Neural crest cell (in vitro differentiated cells): ENCODE data around the gene HS3ST4. TPM values are rescaled to one million over a fixed set of nuclear protein-coding genes. Genes with fewer than 3 reads are reported as not detected.

ENCODE experiments used
- DNase-seq: peaks from one replicate; pipeline ENCODE4 v3.0.0; 2021; ENCODE audit warnings: low read depth, mixed read lengths, low spot score
- H3K27ac Mint-ChIP-seq: one replicate; pipeline ENCODE4 v1.8.0; 2021; ENCODE audit warnings: mild to moderate bottlenecking, mixed read lengths; ENCODE audit not compliant: unreplicated experiment
- H3K27me3 Mint-ChIP-seq: 2 replicates; pipeline ENCODE4 v1.8.0; 2021; ENCODE audit warnings: low read depth, mild to moderate bottlenecking, mixed read lengths
- H3K36me3 Mint-ChIP-seq: 2 replicates; pipeline ENCODE4 v1.8.0; 2021; ENCODE audit warnings: low read depth, mild to moderate bottlenecking, mixed read lengths
- H3K4me1 Mint-ChIP-seq: 2 replicates; pipeline ENCODE4 v1.8.0; 2021; ENCODE audit warnings: mixed read lengths
- H3K4me3 Mint-ChIP-seq: one replicate; pipeline ENCODE4 v1.8.0; 2021; ENCODE audit warnings: mild to moderate bottlenecking, mixed read lengths
- H3K9me3 Mint-ChIP-seq: 2 replicates; pipeline ENCODE4 v1.8.0; 2021; ENCODE audit warnings: mixed read lengths
- total RNA-seq: library from RNA; stranded (reverse); gene quantifications from 2 replicates; pipeline ENCODE4 v1.2.1, GENCODE V29; 2021
- TF ChIP-seq, protein P1 (sequence below): fragments of 200-600 bp; sonication (generic); conservative IDR thresholded peaks from 2 replicates; pipeline ENCODE4 v1.5.0; 2021; ENCODE audit warnings: antibody characterized with exemption, mild to moderate bottlenecking

HS3ST4 gene
- total RNA-seq, 1 donor from 2014 or later: 1.1 TPM

DNA sequence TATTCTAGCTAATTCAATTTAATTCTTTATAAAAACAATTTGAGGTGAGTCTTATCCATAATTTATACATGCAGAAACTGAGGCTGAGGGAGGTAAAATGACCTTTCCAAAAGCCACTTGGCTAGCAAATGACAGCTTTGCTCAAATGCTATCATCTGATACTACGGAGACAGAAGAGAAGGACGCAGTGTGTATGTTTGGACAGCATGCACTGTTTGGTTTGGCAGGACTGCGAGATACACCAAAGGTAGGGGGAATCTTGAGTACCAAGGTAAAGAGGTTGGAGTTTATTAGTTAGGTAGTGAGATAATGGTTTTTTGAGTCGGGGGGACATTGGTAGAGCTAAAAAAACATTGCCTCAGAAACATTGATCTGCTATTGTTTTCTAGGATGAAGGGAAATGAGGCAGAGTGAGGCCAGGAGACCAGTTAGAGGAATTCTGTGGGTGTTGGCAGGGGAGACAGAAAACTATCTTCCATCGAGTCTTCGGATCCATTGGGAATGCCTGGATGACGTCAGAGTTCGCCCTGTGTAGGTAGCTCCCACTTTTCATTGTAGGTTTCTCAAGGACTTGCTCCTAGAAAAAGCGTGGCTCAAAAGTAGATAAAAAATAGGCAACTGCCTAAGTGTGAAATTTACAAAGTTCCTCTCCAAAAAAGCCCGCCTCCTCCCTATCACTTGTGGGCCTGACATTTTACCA is 2.5 kb upstream of the HS3ST4 start:
- Mint-ChIP-seq H3K4me3 (peak overlapping the region; percentile 13), H3K27ac (no peak overlapping the region), H3K36me3 (no peaks in the 10 kb centered on the region), H3K27me3 (peaks cover 69% of the 10 kb centered on the region), H3K9me3 (no peaks in the 10 kb centered on the region), H3K4me1 (peaks cover 14% of the 10 kb centered on the region)
- DNase-seq: no peak
- TF ChIP-seq, protein P1, sequence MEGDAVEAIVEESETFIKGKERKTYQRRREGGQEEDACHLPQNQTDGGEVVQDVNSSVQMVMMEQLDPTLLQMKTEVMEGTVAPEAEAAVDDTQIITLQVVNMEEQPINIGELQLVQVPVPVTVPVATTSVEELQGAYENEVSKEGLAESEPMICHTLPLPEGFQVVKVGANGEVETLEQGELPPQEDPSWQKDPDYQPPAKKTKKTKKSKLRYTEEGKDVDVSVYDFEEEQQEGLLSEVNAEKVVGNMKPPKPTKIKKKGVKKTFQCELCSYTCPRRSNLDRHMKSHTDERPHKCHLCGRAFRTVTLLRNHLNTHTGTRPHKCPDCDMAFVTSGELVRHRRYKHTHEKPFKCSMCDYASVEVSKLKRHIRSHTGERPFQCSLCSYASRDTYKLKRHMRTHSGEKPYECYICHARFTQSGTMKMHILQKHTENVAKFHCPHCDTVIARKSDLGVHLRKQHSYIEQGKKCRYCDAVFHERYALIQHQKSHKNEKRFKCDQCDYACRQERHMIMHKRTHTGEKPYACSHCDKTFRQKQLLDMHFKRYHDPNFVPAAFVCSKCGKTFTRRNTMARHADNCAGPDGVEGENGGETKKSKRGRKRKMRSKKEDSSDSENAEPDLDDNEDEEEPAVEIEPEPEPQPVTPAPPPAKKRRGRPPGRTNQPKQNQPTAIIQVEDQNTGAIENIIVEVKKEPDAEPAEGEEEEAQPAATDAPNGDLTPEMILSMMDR: no peak

DNA sequence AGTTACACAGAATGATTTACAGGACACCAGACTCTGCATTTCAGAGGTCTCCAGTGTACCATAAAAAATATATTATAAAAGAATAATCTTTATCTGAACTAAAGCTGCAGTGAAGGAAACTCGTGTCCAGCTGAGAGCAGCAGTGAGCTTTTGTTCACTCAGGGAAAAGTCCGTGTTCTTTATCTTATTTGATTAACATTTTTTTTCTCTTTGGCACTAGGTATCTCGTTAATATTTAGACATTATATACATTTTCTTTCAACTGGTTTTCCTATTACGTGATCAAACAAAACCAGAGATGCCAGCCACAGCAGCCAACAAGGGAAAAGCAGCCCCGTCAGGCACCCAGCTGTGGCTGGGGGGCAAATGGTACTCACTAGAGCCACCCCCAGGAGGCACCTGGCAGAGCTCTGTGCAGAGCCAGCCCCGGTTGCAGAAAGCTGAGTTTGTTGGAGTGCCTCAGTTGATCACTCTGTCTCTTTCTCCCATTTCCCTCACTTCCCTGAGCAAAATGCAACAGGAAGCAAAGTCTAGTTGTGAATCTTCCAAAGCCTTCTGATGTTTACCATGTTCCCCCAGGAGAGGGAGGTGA is 1.1 kb upstream of the HS3ST4 start:
- DNase-seq: no peak
- TF ChIP-seq, protein P1: peak; percentile 27
- peaks cover 82% of the 10 kb centered on the region for H3K27me3 Mint-ChIP-seq
- H3K27ac Mint-ChIP-seq: no peak overlapping the region
- no peaks in the 10 kb centered on the region for H3K36me3 Mint-ChIP-seq
- no peaks in the 10 kb centered on the region for H3K9me3 Mint-ChIP-seq
- H3K4me3 Mint-ChIP-seq: peak overlapping the region; percentile 89
- peaks cover 14% of the 10 kb centered on the region for H3K4me1 Mint-ChIP-seq

DNA sequence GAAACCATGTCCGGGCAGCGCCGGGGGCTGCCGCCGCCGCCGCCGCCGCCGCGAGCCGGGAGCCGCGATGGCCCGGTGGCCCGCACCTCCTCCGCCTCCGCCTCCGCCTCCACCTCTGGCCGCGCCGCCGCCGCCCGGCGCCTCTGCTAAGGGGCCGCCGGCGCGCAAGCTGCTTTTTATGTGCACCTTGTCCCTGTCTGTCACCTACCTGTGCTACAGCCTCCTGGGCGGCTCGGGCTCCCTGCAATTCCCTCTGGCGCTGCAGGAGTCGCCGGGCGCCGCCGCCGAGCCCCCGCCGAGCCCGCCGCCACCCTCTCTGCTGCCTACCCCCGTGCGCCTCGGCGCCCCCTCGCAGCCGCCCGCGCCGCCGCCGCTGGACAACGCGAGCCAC is 587 bp downstream of the HS3ST4 start:
- Mint-ChIP-seq H3K4me3 (no peak overlapping the region), H3K36me3 (no peaks in the 10 kb centered on the region), H3K4me1 (peaks cover 14% of the 10 kb centered on the region), H3K27ac (no peak overlapping the region), H3K27me3 (peaks cover 88% of the 10 kb centered on the region), H3K9me3 (no peaks in the 10 kb centered on the region)
- TF ChIP-seq, protein P1: no peak
- DNase-seq: no peak

DNA sequence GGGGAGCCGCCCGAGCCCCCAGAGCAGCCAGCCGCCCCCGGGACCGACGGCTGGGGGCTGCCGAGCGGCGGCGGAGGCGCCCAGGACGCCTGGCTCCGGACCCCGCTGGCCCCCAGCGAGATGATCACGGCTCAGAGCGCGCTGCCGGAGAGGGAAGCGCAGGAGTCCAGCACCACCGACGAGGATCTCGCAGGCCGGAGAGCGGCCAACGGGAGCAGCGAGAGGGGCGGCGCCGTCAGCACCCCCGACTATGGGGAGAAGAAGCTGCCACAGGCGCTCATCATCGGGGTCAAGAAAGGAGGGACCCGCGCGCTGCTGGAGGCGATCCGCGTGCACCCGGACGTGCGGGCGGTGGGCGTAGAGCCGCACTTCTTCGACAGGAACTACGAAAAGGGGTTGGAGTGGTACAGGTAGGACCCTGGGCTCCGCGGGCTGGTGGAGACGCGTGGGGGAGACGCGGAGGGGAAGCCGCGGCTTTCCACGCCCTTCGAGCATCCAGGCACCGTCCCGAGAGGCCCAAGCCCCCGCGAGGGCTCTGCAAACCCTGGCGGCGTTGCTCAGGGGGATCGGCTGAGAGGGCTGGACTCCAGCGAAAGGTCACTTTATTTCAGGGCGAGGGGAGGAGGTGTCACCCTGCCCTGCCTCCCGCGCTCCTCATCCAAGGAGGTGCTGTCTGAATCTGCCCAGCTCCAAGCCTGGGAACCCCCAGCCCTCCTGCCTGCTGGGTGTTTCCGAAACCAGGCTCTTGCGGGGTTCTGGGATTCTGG is 1.2 kb downstream of the HS3ST4 start:
- Mint-ChIP-seq H3K27ac (no peak overlapping the region), H3K9me3 (no peaks in the 10 kb centered on the region), H3K4me1 (peaks cover 14% of the 10 kb centered on the region), H3K4me3 (peak overlapping the region; percentile 84), H3K36me3 (no peaks in the 10 kb centered on the region), H3K27me3 (peaks cover 87% of the 10 kb centered on the region)
- TF ChIP-seq, protein P1: no peak
- peak; percentile 19 for DNase-seq

DNA sequence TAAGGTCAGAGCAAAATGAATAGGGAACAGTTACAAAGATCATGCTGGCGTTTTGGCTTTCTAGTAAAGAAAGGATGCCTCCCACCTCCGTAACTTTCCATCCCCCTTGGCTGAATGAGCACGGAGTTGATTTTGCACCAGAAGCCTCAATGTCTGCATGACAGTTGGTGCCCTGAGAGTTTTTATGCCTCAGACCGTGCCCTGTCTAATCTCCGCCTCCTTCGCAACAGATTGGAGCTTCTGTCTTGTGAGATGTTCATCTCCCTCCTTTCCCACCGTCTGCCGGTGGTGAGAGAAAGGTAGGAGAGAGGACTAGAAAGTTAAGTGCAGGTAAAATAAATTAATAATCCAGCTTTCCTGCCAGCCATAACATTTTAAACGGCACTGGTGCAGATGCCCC is 1.9 kb downstream of the HS3ST4 start:
- Mint-ChIP-seq H3K4me1 (peaks cover 14% of the 10 kb centered on the region), H3K9me3 (no peaks in the 10 kb centered on the region), H3K4me3 (peak overlapping the region; percentile 84), H3K27me3 (peaks cover 86% of the 10 kb centered on the region), H3K27ac (no peak overlapping the region), H3K36me3 (no peaks in the 10 kb centered on the region)
- no peak for DNase-seq
- TF ChIP-seq, protein P1: no peak
